Kidney (tissue), 14 donors: ENCODE results near the gene SRPK1. TPM values are rescaled to one million over a fixed set of nuclear protein-coding genes. Genes with fewer than 3 reads are reported as not detected.

ENCODE experiments used
- DNase-seq, 5 donors: peaks; one replicate each; pipeline ENCODE4 v3.0.0-alpha.2; 2013 to 2020
- FAIRE-seq: peaks from 2 replicates; lab custom pipeline; 2012; peaks lifted over from hg19 to GRCh38; lab: Jason Lieb, UNC
- H3K27ac ChIP-seq, 2 donors: one replicate each; pipeline ENCODE4 v1.7.0; 2013; ENCODE audit warnings: low read depth in 2 of 2, low read length in 2 of 2, inconsistent platforms in 1 of 2
- H3K27me3 ChIP-seq: one replicate; pipeline ENCODE4 v1.7.1; 2013; ENCODE audit warnings: low read length, inconsistent platforms; ENCODE audit not compliant: control insufficient read depth, insufficient read depth
- H3K36me3 ChIP-seq, 3 donors: one replicate each; pipeline versions ENCODE4 v1.7.0 to v1.7.1; 2013; ENCODE audit warnings: low read length in 3 of 3, control low read depth in 1 of 3, inconsistent platforms in 1 of 3; ENCODE audit not compliant: insufficient read depth in 3 of 3, control insufficient read depth in 2 of 3
- H3K4me1 ChIP-seq, 3 donors: one replicate each; pipeline versions ENCODE4 v1.7.0 to v1.7.1; 2013; ENCODE audit warnings: low read length in 3 of 3, inconsistent platforms in 1 of 3, low read depth in 1 of 3; ENCODE audit not compliant: control insufficient read depth in 2 of 3, insufficient read depth in 2 of 3
- H3K4me3 ChIP-seq, 3 donors: one replicate each; pipeline versions ENCODE4 v1.7.0 to v1.8.1; 2013; ENCODE audit warnings: low read length in 3 of 3, control low read depth in 1 of 3, inconsistent platforms in 1 of 3
- H3K9ac ChIP-seq, 3 donors: one replicate each; pipeline versions ENCODE4 v1.7.0 to v1.7.1; 2013; ENCODE audit warnings: low read length in 3 of 3, control low read depth in 1 of 3, inconsistent platforms in 1 of 3
- H3K9me3 ChIP-seq, 3 donors: one replicate each; pipeline versions ENCODE4 v1.7.0 to v1.7.1; 2013; ENCODE audit warnings: low read length in 3 of 3, control low read depth in 1 of 3, inconsistent platforms in 1 of 3; ENCODE audit not compliant: control insufficient read depth in 2 of 3, insufficient read depth in 1 of 3
- CTCF ChIP-seq: IDR thresholded peaks from 3 replicates; pipeline ENCODE4 v1.5.1; 2012; ENCODE audit warnings: mild to moderate bottlenecking, moderate library complexity, borderline replicate concordance; ENCODE audit not compliant: insufficient read depth; ENCODE audit errors: extremely low read depth
- intact Hi-C: fragments of 100-400 bp; cut with DNase I; formaldehyde crosslinking; loops from one replicate; pipeline ENCODE4 v1.11.1; 2022
- polyA plus RNA-seq: library from polyadenylated mRNA; stranded (reverse); fragments of 350-450 nt; fragmentation: Illumina TruSeq; extraction: RNeasy Lipid Tissue Mini Kit (QIAGEN cat#74804); gene quantifications from one replicate; pipeline ENCODE4 v1.2.3, GENCODE V29; 2014; ENCODE audit warnings: low read depth, low replicate concordance; ENCODE audit not compliant: insufficient read depth
- total RNA-seq: library from RNA; stranded (reverse); fragmentation: NEBNext Ultra II Directional; extraction: Animal tissue kit (Norgen Biotek cat#: 25700); gene quantifications from one replicate; pipeline ENCODE4 v1.2.1, GENCODE V29; 2021
- donor health status: control.
- donor health status: control.
- donor health status: control.
- donor health status: control.
- donor health status: control.
- donor health status: DM: yes; HTN: yes; CAD: no.
- donor health status: Normal renal cell carcinoma (clear cell type).

SRPK1 gene
- total and polyA plus RNA-seq, 2 donors from 2014 or later: 12.2 to 35.3 TPM

- Histone ChIP-seq H3K9ac (no peak overlapping the region), H3K27me3 (no peaks in the 10 kb centered on the region), H3K36me3 (peaks cover 0 to 10% (median 5%) of the 10 kb centered on the region in 3 donors), H3K27ac (no peak overlapping the region), H3K4me1 (no peaks in the 10 kb centered on the region), H3K4me3 (no peak overlapping the region), H3K9me3 (peaks cover 0 to 7% (median 0%) of the 10 kb centered on the region in 3 donors)
- DNase-seq: no peak
- no peak for FAIRE-seq
- intact Hi-C loops: no loop called here
- no peak for TF ChIP-seq CTCF
These were observed 14.4 kb downstream of the SRPK1 start for GRCh38 chr6:35906499-35906846.

- no peak for TF ChIP-seq CTCF
- Histone ChIP-seq H3K9me3 (peaks cover 0 to 7% (median 0%) of the 10 kb centered on the region in 3 donors), H3K36me3 (peaks cover 0 to 9% (median 5%) of the 10 kb centered on the region in 3 donors), H3K9ac (no peak overlapping the region), H3K4me3 (no peak overlapping the region), H3K27me3 (no peaks in the 10 kb centered on the region), H3K4me1 (no peaks in the 10 kb centered on the region), H3K27ac (no peak overlapping the region)
- intact Hi-C loops: no loop called here
- DNase-seq (no peak), FAIRE-seq (no peak)
These were observed 14.9 kb downstream of the SRPK1 start for GRCh38 chr6:35905841-35906498.

- intact Hi-C loops: no loop called here
- peaks cover 0 to 5% (median 2%) of the 10 kb centered on the region in 3 donors for H3K36me3 ChIP-seq
- TF ChIP-seq CTCF: no peak
- H3K4me3 ChIP-seq: no peak overlapping the region
- H3K27ac ChIP-seq: no peak overlapping the region
- no peak for DNase-seq
- H3K4me1 ChIP-seq: no peaks in the 10 kb centered on the region
- H3K9ac ChIP-seq: no peak overlapping the region
- no peak for FAIRE-seq
- H3K27me3 ChIP-seq: no peaks in the 10 kb centered on the region
- H3K9me3 ChIP-seq: peaks cover 0 to 7% (median 0%) of the 10 kb centered on the region in 3 donors
These were observed 15.6 kb downstream of the SRPK1 start for GRCh38 chr6:35905141-35905785.
